OCI-LY1 (cell line): ENCODE results near the gene GNAQ.

ENCODE experiments used
- H2AFZ ChIP-seq: fragments of 200-600 bp; sonication (generic), shearing (Covaris generic); 2 replicates; pipeline ENCODE4 v1.6.0; 2014; ENCODE audit warnings: antibody characterized with exemption, mild to moderate bottlenecking, low read length
- H3F3A ChIP-seq: fragments of 200-600 bp; sonication (generic), shearing (Covaris generic); 2 replicates; pipeline ENCODE4 v1.6.0; 2014; ENCODE audit warnings: mild to moderate bottlenecking, antibody characterized with exemption, low read length, moderate library complexity; ENCODE audit not compliant: insufficient read depth
- H3K27ac ChIP-seq: fragments of 200-600 bp; sonication (generic); 2 replicates; pipeline ENCODE4 v1.5.1; 2014; ENCODE audit warnings: low read length, mixed run types, mild to moderate bottlenecking, low read depth; ENCODE audit not compliant: poor library complexity, severe bottlenecking
- H3K27me3 ChIP-seq: fragments of 200-600 bp; sonication (generic); 2 replicates; pipeline ENCODE4 v1.6.0; 2014; ENCODE audit warnings: antibody characterized with exemption, mild to moderate bottlenecking, low read length, moderate library complexity; ENCODE audit not compliant: insufficient read depth
- H3K36me3 ChIP-seq: fragments of 200-600 bp; sonication (generic); 2 replicates; pipeline ENCODE4 v1.6.1; 2014; ENCODE audit warnings: mild to moderate bottlenecking, antibody characterized with exemption, low read length, moderate library complexity, mixed read lengths; ENCODE audit not compliant: insufficient read depth
- H3K4me1 ChIP-seq: fragments of 200-600 bp; sonication (generic); 2 replicates; pipeline ENCODE4 v1.5.1; 2014; ENCODE audit warnings: mild to moderate bottlenecking, low read length, moderate library complexity; ENCODE audit not compliant: insufficient read depth, severe bottlenecking
- H3K4me2 ChIP-seq: fragments of 200-600 bp; sonication (generic), shearing (Covaris generic); 2 replicates; pipeline ENCODE4 v1.6.1; 2014; ENCODE audit warnings: low read length
- H3K4me3 ChIP-seq: fragments of 200-600 bp; sonication (generic); 2 replicates; pipeline ENCODE4 v1.5.1; 2014; ENCODE audit warnings: low read length, low read depth, mild to moderate bottlenecking, mixed read lengths; ENCODE audit not compliant: poor library complexity, severe bottlenecking
- H3K79me2 ChIP-seq: fragments of 200-600 bp; shearing (Covaris generic); 2 replicates; pipeline ENCODE4 v1.6.1; 2016; ENCODE audit warnings: mixed run types, low read length, mixed read lengths; ENCODE audit not compliant: insufficient read depth
- H3K9ac ChIP-seq: fragments of 200-600 bp; sonication (generic), shearing (Covaris generic); 2 replicates; pipeline ENCODE4 v1.6.1; 2014; ENCODE audit warnings: mild to moderate bottlenecking, low read length, mixed read lengths
- H3K9me2 ChIP-seq: fragments of 200-600 bp; sonication (generic), shearing (Covaris generic); 2 replicates; pipeline ENCODE4 v1.6.1; 2014; ENCODE audit warnings: low read depth, mild to moderate bottlenecking, low read length, mixed read lengths
- H3K9me3 ChIP-seq: fragments of 200-600 bp; shearing (Covaris generic); 2 replicates; pipeline ENCODE4 v1.6.1; 2014; ENCODE audit warnings: low read length, mixed read lengths
- H4K20me1 ChIP-seq: fragments of 200-600 bp; sonication (generic), shearing (Covaris generic); 2 replicates; pipeline ENCODE4 v1.6.0; 2016; ENCODE audit warnings: mild to moderate bottlenecking, low read length; ENCODE audit not compliant: insufficient read depth
- EZH2 ChIP-seq: fragments of 200-600 bp; sonication (generic), shearing (Covaris generic); IDR thresholded peaks from 2 replicates; pipeline ENCODE4 v1.8.0; 2017; ENCODE audit warnings: borderline replicate concordance, mixed run types, mild to moderate bottlenecking, antibody characterized with exemption, low read length, moderate library complexity, mixed read lengths
- TF ChIP-seq, protein P1 (sequence below): fragments of 200-600 bp; sonication (generic), shearing (Covaris generic); IDR thresholded peaks from 2 replicates; pipeline ENCODE4 v1.5.1; 2017; ENCODE audit warnings: mild to moderate bottlenecking, antibody characterized with exemption, low read length, moderate library complexity, mixed read lengths

Gene GNAQ

DNA sequence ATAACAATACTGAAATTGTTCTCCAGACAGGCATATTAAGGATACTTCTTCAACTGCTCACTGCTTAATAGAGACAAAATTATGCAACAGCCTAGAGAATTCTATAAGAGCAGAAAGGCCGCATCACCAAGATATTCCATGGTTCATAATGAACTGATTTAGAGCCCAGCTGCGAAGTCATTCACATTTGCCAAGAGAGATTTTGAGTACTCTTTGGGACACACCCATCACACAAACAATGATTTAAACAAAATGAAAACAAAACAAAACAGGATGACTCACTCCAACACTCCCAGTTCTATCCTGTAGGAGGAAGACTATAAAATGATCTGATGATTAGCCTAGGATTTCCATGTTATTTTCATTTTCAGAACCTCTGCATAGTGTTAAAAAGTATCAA lies 237.8 kb downstream of the GNAQ start:
- Histone ChIP-seq H3K4me3 (no peak overlapping the region), H3K79me2 (no peaks in the 10 kb centered on the region), H3K4me2 (no peak overlapping the region), H3K9ac (no peak overlapping the region), H3K27ac (no peak overlapping the region), H4K20me1 (no peaks in the 10 kb centered on the region), H3K27me3 (no peaks in the 10 kb centered on the region), H3K9me2 (no peaks in the 10 kb centered on the region), H3K36me3 (no peaks in the 10 kb centered on the region), H2AFZ (no peak overlapping the region), H3F3A (no peaks in the 10 kb centered on the region), H3K9me3 (no peaks in the 10 kb centered on the region), H3K4me1 (no peaks in the 10 kb centered on the region)
- TF ChIP-seq, protein P1, sequence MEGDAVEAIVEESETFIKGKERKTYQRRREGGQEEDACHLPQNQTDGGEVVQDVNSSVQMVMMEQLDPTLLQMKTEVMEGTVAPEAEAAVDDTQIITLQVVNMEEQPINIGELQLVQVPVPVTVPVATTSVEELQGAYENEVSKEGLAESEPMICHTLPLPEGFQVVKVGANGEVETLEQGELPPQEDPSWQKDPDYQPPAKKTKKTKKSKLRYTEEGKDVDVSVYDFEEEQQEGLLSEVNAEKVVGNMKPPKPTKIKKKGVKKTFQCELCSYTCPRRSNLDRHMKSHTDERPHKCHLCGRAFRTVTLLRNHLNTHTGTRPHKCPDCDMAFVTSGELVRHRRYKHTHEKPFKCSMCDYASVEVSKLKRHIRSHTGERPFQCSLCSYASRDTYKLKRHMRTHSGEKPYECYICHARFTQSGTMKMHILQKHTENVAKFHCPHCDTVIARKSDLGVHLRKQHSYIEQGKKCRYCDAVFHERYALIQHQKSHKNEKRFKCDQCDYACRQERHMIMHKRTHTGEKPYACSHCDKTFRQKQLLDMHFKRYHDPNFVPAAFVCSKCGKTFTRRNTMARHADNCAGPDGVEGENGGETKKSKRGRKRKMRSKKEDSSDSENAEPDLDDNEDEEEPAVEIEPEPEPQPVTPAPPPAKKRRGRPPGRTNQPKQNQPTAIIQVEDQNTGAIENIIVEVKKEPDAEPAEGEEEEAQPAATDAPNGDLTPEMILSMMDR, result no peak
- TF ChIP-seq EZH2, result no peak

DNA sequence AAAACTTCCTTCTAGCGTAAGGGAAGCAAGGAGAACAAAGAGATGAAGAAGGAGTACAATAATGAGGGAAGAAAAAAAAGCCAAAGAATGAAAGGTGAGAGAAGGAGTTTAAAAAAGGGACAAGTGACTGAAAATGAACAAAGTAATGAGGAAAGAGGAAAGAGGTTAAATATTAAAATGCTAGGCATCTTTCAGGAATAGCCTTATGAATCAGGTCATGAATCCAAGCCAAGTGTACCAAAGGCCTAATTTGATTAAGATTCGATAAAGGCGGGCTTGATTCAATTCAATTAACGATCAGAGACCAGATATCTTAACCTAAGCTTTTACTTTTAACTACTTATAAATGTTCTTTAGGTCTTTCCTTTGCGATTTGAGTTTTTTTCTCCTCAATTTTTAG lies 241.7 kb downstream of the GNAQ start:
- Histone ChIP-seq H4K20me1 (no peaks in the 10 kb centered on the region), H2AFZ (no peak overlapping the region), H3K27ac (no peak overlapping the region), H3K4me3 (no peak overlapping the region), H3K36me3 (no peaks in the 10 kb centered on the region), H3K27me3 (no peaks in the 10 kb centered on the region), H3F3A (no peaks in the 10 kb centered on the region), H3K9me3 (no peaks in the 10 kb centered on the region), H3K4me2 (no peak overlapping the region), H3K4me1 (no peaks in the 10 kb centered on the region), H3K9me2 (no peaks in the 10 kb centered on the region), H3K9ac (no peak overlapping the region), H3K79me2 (no peaks in the 10 kb centered on the region)
- TF ChIP-seq, protein P1, result no peak
- TF ChIP-seq EZH2, result no peak

DNA sequence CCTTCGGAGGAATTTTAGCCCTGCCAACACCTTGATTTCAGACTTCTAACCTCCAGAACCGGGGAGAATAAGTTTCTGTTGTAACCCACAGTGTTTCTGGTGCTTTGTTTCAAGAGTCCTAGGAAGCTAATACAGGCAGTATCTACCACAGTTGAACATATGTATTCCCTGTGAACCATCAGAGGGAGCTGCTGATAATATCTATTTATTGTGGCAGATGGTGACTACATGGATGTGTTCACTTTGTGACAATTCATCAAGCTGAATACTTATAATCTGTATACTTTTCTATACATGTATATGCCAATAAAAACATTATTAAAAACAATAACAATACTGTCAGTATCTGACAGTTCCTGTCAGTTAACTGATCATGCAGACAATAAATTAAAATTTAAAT lies 246.3 kb downstream of the GNAQ start:
- H3K9me2 ChIP-seq, result no peaks in the 10 kb centered on the region
- no peaks in the 10 kb centered on the region for H4K20me1 ChIP-seq
- TF ChIP-seq, protein P1, result no peak
- TF ChIP-seq EZH2, result no peak
- no peak overlapping the region for H3K27ac ChIP-seq
- H3K36me3 ChIP-seq, result no peaks in the 10 kb centered on the region
- no peaks in the 10 kb centered on the region for H3K79me2 ChIP-seq
- no peak overlapping the region for H3K9ac ChIP-seq
- no peaks in the 10 kb centered on the region for H3K9me3 ChIP-seq
- no peaks in the 10 kb centered on the region for H3K27me3 ChIP-seq
- H3K4me2 ChIP-seq, result no peak overlapping the region
- no peak overlapping the region for H2AFZ ChIP-seq
- no peak overlapping the region for H3K4me3 ChIP-seq
- no peaks in the 10 kb centered on the region for H3K4me1 ChIP-seq
- H3F3A ChIP-seq, result no peaks in the 10 kb centered on the region
